HG02970 (cell line): ENCODE results near the gene TRANK1.
"Not testable (repeated sequence)": the region's sequence is repeated elsewhere in the genome, so short reads cannot be mapped to it uniquely, and the experiment has no call there.

Experiments
- ATAC-seq: cut with Tn5 transposase; IDR thresholded peaks from one replicate; pipeline ENCODE4 v1.9.1; 2021; ENCODE audit warnings: mild to moderate bottlenecking, moderate library complexity, moderate number of reproducible peaks; ENCODE audit not compliant: unreplicated experiment, low FRiP score

The TRANK1 gene

DNA sequence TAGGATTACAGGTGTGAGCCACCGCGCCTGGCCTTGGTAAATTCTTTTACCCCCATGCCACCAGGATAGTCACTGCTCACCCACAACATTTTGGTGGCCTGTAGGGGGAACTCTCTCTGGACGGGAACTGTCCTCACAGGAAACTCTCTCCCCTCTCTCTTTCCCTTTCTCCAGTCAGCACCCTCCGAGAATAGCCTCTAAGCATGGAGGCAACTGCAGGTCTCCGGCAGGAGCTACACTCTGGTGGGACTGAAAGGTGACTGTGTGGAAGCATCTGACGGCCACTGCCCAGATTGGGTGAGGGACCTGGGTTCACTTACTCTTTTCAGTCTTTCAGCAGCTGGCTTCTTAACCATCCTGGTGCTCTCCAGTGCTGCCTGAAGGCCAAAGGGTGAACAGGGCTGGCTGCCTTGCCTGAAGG, 21.3 kb downstream of the TRANK1 start:
- no peak for ATAC-seq

DNA sequence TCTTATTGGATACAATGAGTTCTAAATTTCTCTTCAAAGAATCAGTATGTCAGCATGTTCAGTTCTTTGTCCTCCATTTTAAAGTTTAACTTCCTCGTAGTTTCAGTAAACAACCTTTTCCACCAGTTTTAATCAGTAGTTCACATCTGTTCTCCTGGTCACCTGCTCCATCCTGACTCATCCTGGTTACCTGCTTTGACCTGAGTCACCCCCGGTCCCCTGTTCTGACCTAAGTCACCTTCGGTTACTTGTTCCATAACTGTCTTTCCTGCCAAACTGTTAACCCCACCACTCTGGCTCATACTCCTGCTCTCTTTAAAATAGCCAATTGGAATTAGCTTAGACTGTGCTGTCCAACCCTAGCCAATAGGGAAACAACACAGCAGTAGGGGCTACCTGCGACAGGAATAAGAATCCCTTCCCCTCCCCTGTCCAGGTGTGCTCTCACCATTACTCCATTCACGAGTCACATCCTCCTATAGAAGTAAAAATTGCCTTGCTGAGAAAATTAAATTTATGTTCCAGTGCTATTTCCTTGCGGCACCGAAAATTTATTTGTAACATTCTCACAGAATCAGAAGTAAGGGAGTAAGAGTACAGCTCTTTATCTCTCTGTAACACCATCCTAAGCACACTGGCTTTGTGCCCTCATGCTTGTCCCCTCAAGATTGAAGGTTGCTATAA, 23.8 kb downstream of the TRANK1 start:
- no peak for ATAC-seq

DNA sequence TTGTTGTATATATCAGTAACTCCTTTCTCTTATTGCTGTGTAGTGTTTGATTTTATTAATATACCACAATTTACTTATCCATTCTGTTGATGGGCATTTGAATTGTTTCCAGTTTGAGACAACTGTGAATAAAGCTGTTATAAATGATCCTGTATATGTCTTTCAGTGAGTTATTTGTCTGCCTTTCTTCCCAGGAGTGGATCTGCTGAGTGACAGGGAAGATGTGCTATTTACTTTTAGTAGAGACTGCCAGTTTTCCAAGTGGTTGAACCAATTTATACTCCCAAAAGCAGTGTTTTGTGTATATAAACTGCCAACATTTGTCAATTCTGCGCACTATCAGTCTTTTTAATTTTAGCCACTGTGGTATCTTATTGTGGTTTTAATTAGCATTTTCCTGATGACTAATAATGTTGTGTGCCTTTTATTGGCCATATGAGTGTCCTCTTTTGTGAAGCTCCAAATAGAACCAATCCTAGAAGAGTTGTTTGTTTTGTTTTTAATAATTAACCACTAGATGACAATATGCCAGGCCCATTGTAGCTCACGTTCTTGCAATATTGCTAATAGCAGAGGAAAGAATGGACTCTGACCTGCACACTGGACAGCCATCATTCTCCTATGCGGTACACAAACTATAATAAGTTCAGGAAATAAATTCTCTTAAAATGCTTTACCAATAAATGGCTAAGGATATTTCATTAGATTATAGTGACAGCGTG, 25.3 kb downstream of the TRANK1 start:
- no peak for ATAC-seq

DNA sequence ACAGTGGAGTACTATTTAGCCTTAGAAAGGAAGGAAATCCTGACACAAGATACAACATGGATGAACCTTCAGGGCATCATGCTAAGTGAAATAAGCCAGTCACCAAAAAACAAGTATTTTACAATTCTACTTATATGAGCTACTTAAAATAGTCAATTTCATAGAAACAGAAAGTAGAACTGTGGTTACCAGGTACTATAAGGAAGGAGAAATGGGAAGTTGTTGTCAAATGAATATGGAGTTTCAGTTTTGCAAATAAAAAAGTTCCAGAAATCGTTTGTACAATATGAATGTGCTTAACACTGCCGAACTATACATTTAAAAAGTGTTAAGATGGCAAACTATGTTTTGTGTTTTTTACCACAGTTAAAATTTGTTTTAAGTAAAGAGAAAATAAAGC, 26.8 kb downstream of the TRANK1 start:
- ATAC-seq = no peak

DNA sequence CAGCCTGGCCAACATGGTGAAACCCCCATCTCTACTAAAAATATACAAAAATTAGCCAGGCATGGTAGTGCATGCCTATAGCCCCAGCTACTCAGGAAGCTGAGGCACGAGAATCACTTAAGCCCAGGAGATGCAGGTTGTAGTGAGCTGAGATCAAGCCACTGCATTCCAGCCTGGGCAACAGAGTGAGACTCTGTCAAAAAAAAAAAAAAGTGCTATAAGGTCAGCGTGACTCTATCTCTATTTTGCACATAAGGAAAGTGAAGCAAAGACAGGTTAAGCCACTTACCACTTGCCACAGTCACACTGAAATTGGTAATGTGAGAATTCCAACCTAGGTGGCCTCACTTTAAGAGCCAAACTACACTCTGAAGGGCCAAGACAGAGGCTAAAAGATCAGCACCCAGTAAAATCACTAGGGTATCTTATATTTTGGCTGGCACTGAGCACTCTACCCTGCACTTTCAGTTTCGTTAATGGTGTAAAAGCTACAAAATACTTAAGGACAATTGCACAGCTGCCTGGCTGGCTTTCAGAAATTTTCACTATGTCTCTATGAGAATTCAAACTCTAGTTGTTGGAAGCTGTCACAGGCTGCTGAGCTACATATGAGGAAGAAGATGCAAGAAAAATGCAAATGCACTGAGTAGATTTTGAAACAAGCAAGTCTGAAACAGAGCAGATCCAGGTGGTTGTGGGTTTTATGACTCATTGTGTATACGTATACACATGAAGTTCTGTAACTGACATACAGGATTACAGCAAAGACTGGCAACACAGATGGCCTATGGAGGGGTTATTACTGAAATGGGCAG, 32.7 kb downstream of the TRANK1 start:
- peak; percentile 89 for ATAC-seq

DNA sequence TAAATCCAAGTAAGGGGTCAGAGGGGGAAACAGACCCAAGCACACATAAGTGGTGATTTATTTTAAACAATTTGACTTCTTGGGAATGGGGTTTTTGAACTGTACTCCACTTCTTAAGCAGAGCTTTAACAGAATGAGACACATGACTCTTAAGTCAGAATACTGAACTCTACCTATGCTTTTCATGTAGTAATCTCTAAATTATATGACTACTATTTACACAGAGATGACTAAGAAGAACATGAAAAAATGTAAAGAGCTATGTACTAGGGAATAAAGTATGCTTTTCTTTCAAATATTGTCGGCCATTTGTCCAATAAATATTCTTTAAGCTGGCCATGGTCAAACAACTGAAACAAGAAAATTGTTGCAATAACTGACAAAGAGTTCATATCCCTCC, 35.2 kb downstream of the TRANK1 start:
- ATAC-seq = no peak

DNA sequence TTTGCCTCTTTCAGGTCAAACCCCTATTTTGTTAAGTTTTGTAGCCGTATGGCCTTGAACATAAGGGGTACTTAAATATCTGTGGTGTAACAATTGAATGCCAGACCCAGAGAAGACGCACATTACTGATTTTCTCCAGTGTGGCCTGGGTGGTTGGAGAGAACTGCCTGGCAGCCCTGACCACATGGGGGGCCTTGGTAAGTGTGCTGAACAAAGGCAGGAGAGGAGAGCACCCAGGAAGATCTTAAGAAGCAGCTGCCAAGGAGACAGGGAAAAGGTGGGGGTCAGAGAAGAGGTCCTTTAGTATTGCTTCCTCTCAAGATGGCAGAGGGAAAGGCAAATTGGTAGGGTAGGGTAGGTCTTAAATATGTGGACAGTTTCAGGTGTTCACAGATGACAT, 35.7 kb downstream of the TRANK1 start:
- ATAC-seq = no peak

DNA sequence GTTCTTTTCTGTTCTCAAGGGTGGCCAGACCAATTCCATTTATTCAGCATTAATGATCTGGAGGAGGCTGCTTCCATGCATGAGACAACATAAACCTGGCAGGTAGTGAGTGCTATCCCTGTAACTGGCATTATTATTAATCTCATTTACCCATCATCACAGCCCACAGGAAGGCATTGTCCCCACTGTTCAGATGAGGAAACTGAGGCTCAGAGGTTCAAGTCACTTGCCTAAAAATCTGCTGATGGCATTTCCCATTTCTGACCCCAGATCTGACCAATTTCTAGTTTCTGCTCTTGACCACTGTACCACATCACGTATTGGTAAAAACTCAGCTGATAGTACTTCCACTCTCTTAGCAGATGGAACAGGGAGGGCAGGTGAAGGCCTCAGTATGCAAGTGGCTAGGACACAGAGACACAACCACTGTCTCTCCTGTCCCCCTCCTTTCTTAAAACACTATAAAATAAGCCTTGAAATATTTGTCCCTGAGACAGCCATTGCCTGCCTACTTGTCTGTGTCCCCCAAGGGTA, 36.1 kb downstream of the TRANK1 start:
- ATAC-seq = no peak

DNA sequence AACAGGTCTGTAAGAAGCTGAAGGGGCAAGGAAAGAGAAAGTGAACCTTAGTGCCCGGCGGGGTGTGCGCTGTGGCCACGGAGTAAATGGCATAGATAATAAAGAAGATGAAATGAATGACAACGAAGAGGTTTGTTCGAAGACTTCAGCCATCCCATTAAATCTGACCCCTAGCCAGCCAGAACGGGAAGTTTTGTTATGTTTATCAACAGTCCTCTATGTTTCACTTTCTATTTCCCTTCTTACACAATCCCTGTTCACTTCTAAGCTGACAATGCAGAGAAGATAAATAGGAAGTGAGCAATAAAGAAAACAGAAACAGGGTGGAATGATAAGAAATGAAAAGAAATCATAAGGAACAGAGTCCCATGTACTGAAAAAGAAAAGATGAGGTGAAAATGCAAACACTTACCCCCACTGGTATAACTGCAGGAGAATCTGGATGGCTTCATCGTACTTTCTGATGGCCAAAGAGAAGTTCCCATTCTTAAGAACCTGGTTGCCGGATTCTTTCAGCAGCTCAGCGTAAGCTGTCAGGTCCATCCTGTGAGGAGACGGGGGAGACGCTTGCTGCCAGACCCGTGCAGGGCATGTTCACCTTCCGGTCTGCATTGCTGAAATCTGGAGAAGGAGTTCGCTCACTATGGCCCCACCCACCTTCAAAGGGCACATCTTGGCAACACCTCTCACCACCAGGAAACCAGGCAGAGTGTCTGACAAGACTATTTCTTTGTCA, 36.8 kb downstream of the TRANK1 start:
- ATAC-seq = no peak

DNA sequence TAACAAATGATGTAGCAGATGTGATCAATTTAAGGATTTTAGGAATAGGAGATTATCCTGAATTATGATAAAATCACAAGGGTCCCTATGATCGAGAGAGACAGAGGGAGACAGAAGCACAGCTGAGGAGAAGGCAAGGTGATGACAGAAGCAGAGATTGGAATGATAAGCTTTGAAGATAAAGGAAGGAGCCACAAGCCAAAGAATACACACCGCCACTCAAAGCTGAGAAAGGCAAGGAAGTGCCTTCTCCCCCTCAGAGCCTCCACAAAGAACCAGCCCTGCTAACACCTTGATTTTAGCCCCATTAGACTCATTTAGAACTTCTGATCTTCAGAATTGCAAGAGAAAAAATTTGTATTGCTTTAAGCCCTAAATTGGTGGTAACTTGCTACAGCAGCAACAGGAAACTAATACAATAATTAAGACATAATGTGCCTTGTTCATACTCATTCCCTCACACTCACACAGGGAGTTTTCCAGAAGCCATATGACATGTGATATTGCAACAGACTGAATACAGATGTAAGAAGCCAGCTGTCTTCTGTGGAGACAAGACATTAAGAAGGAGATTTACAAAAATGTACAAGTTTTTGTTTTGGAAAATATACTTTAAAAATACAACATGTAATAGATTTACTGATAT, 38.2 kb downstream of the TRANK1 start:
- no peak for ATAC-seq

DNA sequence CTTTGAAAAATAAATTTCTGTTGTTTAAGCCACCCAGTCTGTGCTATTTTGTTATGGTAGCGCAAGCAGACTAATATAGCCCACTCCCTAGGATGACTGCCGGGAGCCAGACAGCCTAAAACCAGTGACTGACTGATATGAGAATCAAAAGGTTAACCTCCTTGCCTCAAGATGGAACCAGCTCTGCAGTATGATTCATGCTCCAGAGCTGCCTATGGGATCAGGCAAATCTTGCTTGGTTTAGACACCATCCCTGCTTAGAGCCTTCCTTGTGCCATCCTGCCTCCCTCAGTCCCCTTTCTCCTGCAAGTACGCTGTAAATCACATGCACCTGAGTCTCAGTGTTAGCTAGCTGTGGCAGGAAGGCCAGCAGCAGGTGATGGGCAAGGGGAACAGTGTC, 39.3 kb downstream of the TRANK1 start:
- ATAC-seq = no peak

DNA sequence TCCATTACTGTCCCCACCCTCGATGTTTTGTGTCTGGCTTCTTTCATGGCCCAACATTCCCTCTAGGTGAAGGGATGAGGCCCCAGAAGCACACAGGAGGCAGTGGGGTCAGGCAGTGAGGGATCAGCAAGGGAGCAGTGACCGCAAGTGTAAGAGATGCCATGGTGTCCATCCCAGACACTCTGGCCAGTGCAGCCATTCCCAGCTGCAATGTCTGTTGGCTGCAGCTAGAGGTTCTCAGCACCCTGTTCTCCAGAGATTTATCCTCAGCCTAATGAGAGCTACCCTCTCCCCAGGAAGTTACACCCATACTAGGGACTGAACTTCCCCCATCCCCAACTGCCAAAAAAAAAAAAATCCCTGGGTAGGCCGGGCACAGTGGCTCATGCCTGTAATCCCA, 40.2 kb downstream of the TRANK1 start:
- ATAC-seq = no peak

DNA sequence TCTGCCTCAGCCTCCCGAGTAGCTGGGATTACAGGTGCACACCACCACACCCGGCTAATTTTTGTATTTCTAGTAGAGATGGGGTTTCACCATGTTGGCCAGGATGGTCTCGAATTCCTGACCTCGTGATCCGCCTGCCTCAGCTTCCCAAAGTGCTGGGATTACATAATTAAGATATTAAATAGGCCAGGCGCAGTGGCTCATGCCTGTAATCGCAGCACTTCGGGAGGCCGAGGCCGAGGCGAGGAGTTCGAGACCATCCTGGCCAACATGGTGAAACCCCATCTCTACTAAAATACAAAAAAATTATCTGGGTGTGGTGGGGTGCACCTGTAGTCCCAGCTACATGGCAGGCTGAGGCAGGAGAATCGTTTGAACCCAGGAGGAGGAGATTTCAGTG, 40.8 kb downstream of the TRANK1 start:
- not testable (repeated sequence) for ATAC-seq

DNA sequence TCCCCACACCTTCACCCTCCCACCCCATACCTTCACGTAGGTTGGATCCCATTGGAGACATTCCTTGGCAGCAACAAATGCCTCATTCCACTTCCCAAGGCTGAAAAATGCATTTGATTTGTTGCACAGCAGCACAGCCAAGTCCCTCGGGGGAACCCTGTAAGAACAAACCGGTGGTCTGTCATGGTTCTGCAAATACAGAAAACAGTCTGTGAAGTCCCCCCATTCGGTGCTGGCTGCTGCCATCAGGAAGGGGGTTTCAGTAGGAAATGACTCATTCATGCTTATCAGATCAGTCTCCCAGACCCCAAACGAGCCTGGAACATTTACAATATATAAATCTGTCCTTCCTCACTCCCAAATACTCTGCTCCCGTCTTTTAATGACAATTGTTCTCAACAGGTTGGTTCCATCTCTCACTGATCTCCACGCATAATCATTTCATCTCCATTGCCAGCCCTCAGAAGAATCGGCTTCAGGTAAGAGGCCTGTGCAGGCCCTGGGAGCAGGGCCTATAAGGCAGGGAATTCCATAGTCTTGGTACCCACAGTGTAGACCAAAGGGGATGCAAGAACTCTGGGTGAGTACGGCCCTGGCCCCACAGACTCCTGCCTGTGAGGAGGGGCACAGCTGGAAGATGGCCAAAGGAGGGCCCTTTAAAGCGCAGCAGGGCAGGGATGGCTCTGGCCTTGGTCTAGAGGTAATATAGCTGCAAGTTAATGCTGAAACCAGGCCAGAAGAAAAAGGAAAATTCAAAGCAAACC, 41.6 kb downstream of the TRANK1 start:
- no peak for ATAC-seq

DNA sequence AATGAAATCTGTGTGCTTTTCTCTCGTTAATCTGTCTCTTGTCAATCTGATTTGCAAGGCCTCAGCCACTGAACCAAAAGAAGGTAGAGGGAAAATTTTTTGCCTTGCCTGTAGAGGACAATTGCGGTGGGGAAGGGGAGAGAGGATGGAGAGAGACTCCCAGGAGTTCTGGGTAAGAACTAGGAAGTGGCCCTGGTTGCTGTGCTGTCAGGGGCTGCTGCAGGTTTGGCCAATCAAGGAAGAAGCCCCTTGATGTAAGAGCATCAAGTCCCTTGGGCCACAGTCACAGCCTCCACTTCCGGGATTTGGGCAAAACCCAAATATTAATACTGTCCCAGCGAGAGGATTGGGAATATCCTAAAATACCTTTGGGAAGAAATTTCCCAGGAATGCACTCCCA, 43.3 kb downstream of the TRANK1 start:
- no peak for ATAC-seq

DNA sequence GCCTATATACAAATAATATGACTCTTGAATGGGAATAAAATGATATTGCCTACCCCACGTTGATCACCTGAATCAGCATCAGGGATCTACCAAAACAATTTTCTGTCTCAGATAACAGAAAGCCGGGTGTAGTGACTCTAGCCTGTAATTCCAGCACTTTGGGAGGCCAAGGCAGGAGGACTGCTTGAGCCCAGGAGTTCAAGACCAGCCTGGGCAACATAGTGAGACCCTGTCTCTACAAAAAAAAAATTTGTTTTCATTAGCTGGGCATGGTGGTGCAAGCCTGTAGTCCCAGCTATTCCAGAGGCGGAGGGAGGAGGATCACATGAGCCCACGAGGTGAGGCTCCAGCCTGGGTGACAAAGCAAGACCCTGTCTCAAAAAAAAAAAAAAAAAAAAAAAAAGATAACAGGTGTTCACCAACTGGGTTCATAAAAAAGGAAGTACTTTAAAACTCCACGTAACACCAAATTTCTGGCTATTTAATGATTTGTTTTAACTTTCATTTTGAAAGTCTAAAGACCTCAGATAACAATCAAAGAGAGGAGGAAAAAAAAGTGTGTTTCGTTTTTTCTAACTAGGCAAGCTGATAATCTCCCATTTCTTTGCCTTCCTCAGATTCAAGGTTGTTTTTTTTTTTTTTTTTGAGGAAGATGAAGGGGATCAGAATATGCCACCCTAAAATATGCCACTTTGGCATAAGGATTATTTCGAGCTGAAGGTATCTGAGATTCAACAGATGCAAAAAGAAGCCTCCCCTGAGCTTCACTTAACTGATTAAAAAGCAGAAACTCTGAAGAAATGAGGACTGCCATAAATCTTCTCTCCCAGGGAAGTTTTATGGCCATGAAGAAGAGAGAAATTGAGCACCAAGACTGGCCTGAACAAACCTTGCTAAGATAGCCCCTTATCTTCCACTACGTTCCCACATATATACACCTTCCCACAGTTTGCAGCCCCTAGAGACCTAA, 44.1 kb downstream of the TRANK1 start:
- ATAC-seq = no peak

DNA sequence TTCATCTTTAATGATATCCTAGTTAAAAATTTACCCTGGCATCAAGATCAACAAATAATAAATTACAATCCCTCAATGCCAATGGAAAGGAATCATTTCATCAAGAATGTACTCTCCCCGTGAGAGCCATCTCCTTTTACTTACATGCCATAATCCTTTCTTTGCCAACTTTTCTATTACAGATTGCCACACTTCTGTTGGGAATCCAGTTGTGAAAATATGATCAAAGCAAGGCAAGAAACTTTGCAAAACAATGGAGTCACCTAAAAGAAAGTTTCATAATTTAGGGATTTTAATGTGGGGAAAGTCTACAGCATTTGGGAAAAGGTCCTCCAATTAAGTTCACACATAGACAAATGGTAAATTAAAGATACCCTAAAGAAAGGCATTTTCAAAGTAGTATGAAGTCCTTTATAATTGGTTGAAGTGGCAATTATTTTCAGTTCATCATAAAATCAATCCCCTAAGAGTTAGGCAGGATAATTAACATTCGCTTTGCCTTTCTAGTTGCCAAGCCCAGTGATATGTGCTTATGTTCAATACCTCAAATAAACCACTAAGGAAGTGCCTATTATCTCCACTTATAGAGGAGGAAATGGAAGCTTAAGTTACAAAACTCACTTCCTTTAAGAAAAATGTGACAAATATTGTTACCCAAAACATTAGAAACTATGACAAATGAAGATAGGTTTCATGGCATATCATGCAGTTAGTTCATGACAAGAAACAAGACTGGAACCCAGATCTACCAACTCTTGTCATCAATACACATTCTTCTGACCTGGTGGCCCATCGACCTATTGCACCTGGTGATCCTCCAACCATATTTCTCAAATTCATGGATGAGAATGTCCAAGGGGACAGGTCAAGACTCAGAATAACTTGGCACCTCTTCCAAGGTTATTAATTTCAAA, 49.1 kb downstream of the TRANK1 start:
- no peak for ATAC-seq
